ENCODE measurements around the gene MIX23. TPM values are rescaled to one million over a fixed set of nuclear protein-coding genes. Genes with fewer than 3 reads are reported as not detected.

Gene MIX23
- total and polyA plus RNA-seq, 10 of the 15 experiments (the other 5 are each of a cell fraction or from before 2014, with no cell fraction given): 30.0 to 176 (median 62.4) TPM

- 0 out of 2 replicates have a peak, but pooled peaks have one; percentile 21 for TF ChIP-seq SMAD5 (IDR thresholded peaks at IDR 0.05; ENCODE audit: low read depth)
- no peak for TF ChIP-seq BMI1 (IDR thresholded peaks at IDR 0.05; ENCODE audit: borderline replicate concordance)
- TF ChIP-seq PRDM15 (CRISPR knock-in tag; IDR thresholded peaks at IDR 0.05): no peak
- TF ChIP-seq NR2C2 (IDR thresholded peaks at IDR 0.05; ENCODE audit: borderline replicate concordance, control insufficient read depth, insufficient read length, low read depth): no peak
- peak; percentile 83 for TF ChIP-seq NR2F1 (conservative IDR thresholded peaks at IDR 0.05)
- TF ChIP-seq POLR2A (IDR thresholded peaks at IDR 0.05; ENCODE audit: low read depth, low read length): peak; percentile 83
- no peak for TF ChIP-seq PAX8 (IDR thresholded peaks at IDR 0.05)
- no peak for TF ChIP-seq EZH2 (IDR thresholded peaks at IDR 0.05; ENCODE audit: borderline replicate concordance, control insufficient read depth, low read depth, low read length)
- no peak for TF ChIP-seq HDAC6 (IDR thresholded peaks at IDR 0.05; ENCODE audit: unreplicated experiment)
- TF ChIP-seq HSF1 (IDR thresholded peaks at IDR 0.05; ENCODE audit: low read depth, low read length): no peak
- TF ChIP-seq BACH1 (IDR thresholded peaks at IDR 0.05; ENCODE audit: borderline replicate concordance): no peak
- TF ChIP-seq ZNF274 (IDR thresholded peaks at IDR 0.05; ENCODE audit: insufficient read depth, insufficient read length): no peak
- TF ChIP-seq KLF5 (IDR thresholded peaks at IDR 0.05; ENCODE audit: partially characterized antibody): no peak
- no peak for TF ChIP-seq FOXK2 (IDR thresholded peaks at IDR 0.05)
- TF ChIP-seq YY1 (IDR thresholded peaks at IDR 0.05; ENCODE audit: low read depth, low read length): peak; percentile 99
- TF ChIP-seq CREM (IDR thresholded peaks at IDR 0.05; ENCODE audit: low read depth): peak; percentile 6; the same call in 1 of the 2 replicates
- TF ChIP-seq ZBTB40 (IDR thresholded peaks at IDR 0.05; ENCODE audit: borderline replicate concordance): peak; percentile 32; the same call in 1 of the 2 replicates
- peak; percentile 62; the same call in 1 of the 2 replicates for TF ChIP-seq RUNX3 (IDR thresholded peaks at IDR 0.05; ENCODE audit: low read length)
- TF ChIP-seq ETV6 (conservative IDR thresholded peaks at IDR 0.05 in 1 of 2, IDR thresholded peaks at IDR 0.05 in 1 of 2; ENCODE audit: borderline replicate concordance in 1 of 2, low read depth in 1 of 2): no peak
- TF ChIP-seq SMAD1 (IDR thresholded peaks at IDR 0.05; ENCODE audit: low read depth, partially characterized antibody): peak; percentile 17
Observed at GRCh38 chr3:122382888-122383666, at the start of gene MIX23 (continued).

Data from GM12878 (cell line).